ENCODE data around the gene IL20.

Gene IL20

GRCh38 chr1:206900149-206900548, 34.7 kb downstream of the IL20 start:
- no peaks in the 10 kb centered on the region for H3K36me3 ChIP-seq (ENCODE audit: control insufficient read depth, insufficient read depth, low read length)
- H3K4me1 ChIP-seq = no peaks in the 10 kb centered on the region
- no peak overlapping the region for H3K27ac ChIP-seq
- H3K9me3 ChIP-seq (ENCODE audit: control insufficient read depth, low read length) = no peaks in the 10 kb centered on the region
- no peaks in the 10 kb centered on the region for H3K79me2 ChIP-seq
- no peak for TF ChIP-seq CTCF (IDR thresholded peaks at IDR 0.05)
- H3K27me3 ChIP-seq (ENCODE audit: control insufficient read depth, insufficient read depth, low read length) = no peaks in the 10 kb centered on the region
- no peak overlapping the region for H3K4me3 ChIP-seq (ENCODE audit: low read depth, low read length)
- H2AFZ ChIP-seq = no peak overlapping the region
- no peak overlapping the region for H3K4me2 ChIP-seq (ENCODE audit: low read length)
- H3K9ac ChIP-seq = no peak overlapping the region

- Histone ChIP-seq H3K4me2 (ENCODE audit: low read length) (no peak overlapping the region), H3K36me3 (ENCODE audit: control insufficient read depth, insufficient read depth, low read length) (no peaks in the 10 kb centered on the region), H3K27ac (no peak overlapping the region), H2AFZ (no peak overlapping the region), H3K4me1 (no peaks in the 10 kb centered on the region), H3K79me2 (no peaks in the 10 kb centered on the region), H3K9me3 (ENCODE audit: control insufficient read depth, low read length) (no peaks in the 10 kb centered on the region), H3K4me3 (ENCODE audit: low read depth, low read length) (no peak overlapping the region), H3K27me3 (ENCODE audit: control insufficient read depth, insufficient read depth, low read length) (no peaks in the 10 kb centered on the region), H3K9ac (no peak overlapping the region)
- no peak for TF ChIP-seq CTCF (IDR thresholded peaks at IDR 0.05)
These were observed 36.5 kb downstream of the IL20 start for GRCh38 chr1:206901944-206902343.

- Histone ChIP-seq H3K4me2 (ENCODE audit: low read length) (no peak overlapping the region), H2AFZ (no peak overlapping the region), H3K4me1 (no peaks in the 10 kb centered on the region), H3K4me3 (ENCODE audit: low read depth, low read length) (no peak overlapping the region), H3K36me3 (ENCODE audit: control insufficient read depth, insufficient read depth, low read length) (no peaks in the 10 kb centered on the region), H3K9me3 (ENCODE audit: control insufficient read depth, low read length) (no peaks in the 10 kb centered on the region), H3K27me3 (ENCODE audit: control insufficient read depth, insufficient read depth, low read length) (no peaks in the 10 kb centered on the region), H3K27ac (no peak overlapping the region), H3K9ac (no peak overlapping the region), H3K79me2 (no peaks in the 10 kb centered on the region)
- TF ChIP-seq CTCF (IDR thresholded peaks at IDR 0.05) = no peak
These were observed 37.3 kb downstream of the IL20 start for GRCh38 chr1:206902702-206903101.

GRCh38 chr1:206903687-206904086, 38.3 kb downstream of the IL20 start:
- H3K27ac ChIP-seq = no peak overlapping the region
- H3K9ac ChIP-seq = no peak overlapping the region
- no peak for TF ChIP-seq CTCF (IDR thresholded peaks at IDR 0.05)
- no peaks in the 10 kb centered on the region for H3K36me3 ChIP-seq (ENCODE audit: control insufficient read depth, insufficient read depth, low read length)
- no peaks in the 10 kb centered on the region for H3K4me1 ChIP-seq
- H3K9me3 ChIP-seq (ENCODE audit: control insufficient read depth, low read length) = no peaks in the 10 kb centered on the region
- H3K27me3 ChIP-seq (ENCODE audit: control insufficient read depth, insufficient read depth, low read length) = no peaks in the 10 kb centered on the region
- no peak overlapping the region for H3K4me2 ChIP-seq (ENCODE audit: low read length)
- H2AFZ ChIP-seq = no peak overlapping the region
- no peak overlapping the region for H3K4me3 ChIP-seq (ENCODE audit: low read depth, low read length)
- H3K79me2 ChIP-seq = no peaks in the 10 kb centered on the region

- Histone ChIP-seq H3K27ac (no peak overlapping the region), H3K9me3 (ENCODE audit: control insufficient read depth, low read length) (no peaks in the 10 kb centered on the region), H3K4me1 (no peaks in the 10 kb centered on the region), H3K79me2 (no peaks in the 10 kb centered on the region), H3K27me3 (ENCODE audit: control insufficient read depth, insufficient read depth, low read length) (no peaks in the 10 kb centered on the region), H3K9ac (no peak overlapping the region), H3K4me3 (ENCODE audit: low read depth, low read length) (no peak overlapping the region), H3K36me3 (ENCODE audit: control insufficient read depth, insufficient read depth, low read length) (no peaks in the 10 kb centered on the region), H3K4me2 (ENCODE audit: low read length) (no peak overlapping the region), H2AFZ (no peak overlapping the region)
- TF ChIP-seq CTCF (IDR thresholded peaks at IDR 0.05) = no peak
These were observed 39.2 kb downstream of the IL20 start for GRCh38 chr1:206904423-206905142.
